GM18511 (cell line): ENCODE data around the gene IRF7.

ENCODE experiments used
- ATAC-seq: cut with Tn5 transposase; IDR thresholded peaks from one replicate; pipeline ENCODE4 v1.9.1; 2021; ENCODE audit warnings: mild to moderate bottlenecking, moderate library complexity; ENCODE audit not compliant: unreplicated experiment

Gene IRF7

GRCh38 chr11:641806-642370 lies 26.1 kb upstream of the IRF7 start:
- no peak for ATAC-seq

- ATAC-seq = no peak
Observed at GRCh38 chr11:640021-640706, 24.4 kb upstream of the IRF7 start.

GRCh38 chr11:639332-639955 lies 23.7 kb upstream of the IRF7 start:
- ATAC-seq = no peak

GRCh38 chr11:638631-639331 lies 23.0 kb upstream of the IRF7 start:
- no peak for ATAC-seq

GRCh38 chr11:637593-638521 lies 22.1 kb upstream of the IRF7 start:
- ATAC-seq = no peak

GRCh38 chr11:637333-637592 lies 21.5 kb upstream of the IRF7 start:
- ATAC-seq = no peak

GRCh38 chr11:636511-637332 lies 21.0 kb upstream of the IRF7 start, which contains the start of gene DRD4:
TSS of gene DRD4 (plus strand) at chr11:637269. CDS start at chr11:637305, 36 bp downstream.
- ATAC-seq = no peak

- ATAC-seq = no peak
Observed at GRCh38 chr11:635945-636510, 20.3 kb upstream of the IRF7 start.

GRCh38 chr11:630871-631270 lies 15.1 kb upstream of the IRF7 start:
- ATAC-seq = no peak

- ATAC-seq = no peak
Observed at GRCh38 chr11:629237-629583, 13.5 kb upstream of the IRF7 start.

GRCh38 chr11:628056-628455 lies 12.3 kb upstream of the IRF7 start:
- ATAC-seq = no peak

GRCh38 chr11:627308-627576 lies 11.5 kb upstream of the IRF7 start:
- no peak for ATAC-seq

GRCh38 chr11:626475-627307 lies 10.9 kb upstream of the IRF7 start, which contains the start of gene SCT:
TSS of gene SCT (minus strand) at chr11:627181. CDS start at chr11:627143, 38 bp downstream.
- ATAC-seq = no peak

- ATAC-seq = no peak
Observed at GRCh38 chr11:625636-626268, 10.0 kb upstream of the IRF7 start.

GRCh38 chr11:624705-625635 lies 9.2 kb upstream of the IRF7 start, which contains the start of gene CDHR5:
TSS of gene CDHR5 (minus strand) at chr11:624955. CDS start at chr11:624902, 53 bp downstream.
- ATAC-seq = no peak

- ATAC-seq = no peak
Observed at GRCh38 chr11:623999-624704, 8.4 kb upstream of the IRF7 start.

GRCh38 chr11:623349-623869 lies 7.7 kb upstream of the IRF7 start:
- no peak for ATAC-seq
